DOHH2 (cell line): ENCODE results near the gene GIMAP2.
A peak's percentile ranks its signal among the peaks of the same experiment; 100 is the strongest.

Experiments used
- H3F3A ChIP-seq: fragments of 200-600 bp; sonication (generic), shearing (Covaris generic); 2 replicates; pipeline ENCODE4 v1.6.0; 2016; ENCODE audit warnings: antibody characterized with exemption, mild to moderate bottlenecking; ENCODE audit not compliant: control insufficient read depth, insufficient read depth
- H3K27ac ChIP-seq: fragments of 200-600 bp; sonication (generic); 2 replicates; pipeline ENCODE4 v1.5.1; 2014; ENCODE audit warnings: low read depth, mild to moderate bottlenecking, low read length, moderate library complexity
- H3K27me3 ChIP-seq: fragments of 200-600 bp; sonication (generic); 2 replicates; pipeline ENCODE4 v1.6.1; 2014; ENCODE audit warnings: mild to moderate bottlenecking, low read length, mixed read lengths; ENCODE audit not compliant: control insufficient read depth
- H3K36me3 ChIP-seq: fragments of 200-600 bp; sonication (generic); 2 replicates; pipeline ENCODE4 v1.6.1; 2014; ENCODE audit warnings: mild to moderate bottlenecking, low read length, moderate library complexity, mixed read lengths; ENCODE audit not compliant: control insufficient read depth
- H3K4me1 ChIP-seq: fragments of 200-600 bp; sonication (generic); 2 replicates; pipeline ENCODE4 v1.6.1; 2014; ENCODE audit warnings: mild to moderate bottlenecking, low read length, mixed read lengths; ENCODE audit not compliant: control insufficient read depth
- H3K4me2 ChIP-seq: fragments of 200-600 bp; sonication (generic); 2 replicates; pipeline ENCODE4 v1.6.0; 2014; ENCODE audit warnings: mild to moderate bottlenecking, low read length, moderate library complexity
- H3K4me3 ChIP-seq: fragments of 200-600 bp; sonication (generic); 2 replicates; pipeline ENCODE4 v1.5.1; 2014; ENCODE audit warnings: mild to moderate bottlenecking, low read length, mixed read lengths
- H3K79me2 ChIP-seq: fragments of 200-600 bp; sonication (generic); 2 replicates; pipeline ENCODE4 v1.6.1; 2014; ENCODE audit warnings: mild to moderate bottlenecking, low read length, mixed read lengths; ENCODE audit not compliant: control insufficient read depth
- H3K9me2 ChIP-seq: fragments of 200-600 bp; sonication (generic); replicated peaks from 2 replicates; pipeline ENCODE4 v1.6.1; 2014; ENCODE audit warnings: mild to moderate bottlenecking, low read length, mixed read lengths; ENCODE audit not compliant: control insufficient read depth
- H3K9me3 ChIP-seq: fragments of 200-600 bp; sonication (generic); 2 replicates; pipeline ENCODE4 v1.6.1; 2014; ENCODE audit warnings: antibody characterized with exemption, low read length, mixed read lengths; ENCODE audit not compliant: control insufficient read depth, insufficient read depth
- H4K20me1 ChIP-seq: fragments of 200-600 bp; sonication (generic); 2 replicates; pipeline ENCODE4 v1.6.0; 2014; ENCODE audit warnings: low read depth, mild to moderate bottlenecking, antibody characterized with exemption, low read length, moderate library complexity; ENCODE audit not compliant: control insufficient read depth, insufficient read depth
- CTCF ChIP-seq: fragments of 200-600 bp; sonication (generic); IDR thresholded peaks from one replicate; pipeline ENCODE4 v1.5.1; 2014; ENCODE audit warnings: antibody characterized with exemption, mild to moderate bottlenecking, low read depth, low read length; ENCODE audit not compliant: poor library complexity, severe bottlenecking
- EZH2phosphoT487 ChIP-seq: fragments of 200-600 bp; sonication (generic); IDR thresholded peaks from 2 replicates; pipeline ENCODE4 v1.6.1; 2017; ENCODE audit warnings: borderline replicate concordance, mild to moderate bottlenecking, antibody characterized with exemption, low read length, moderate library complexity, mixed read lengths

Gene GIMAP2

GRCh38 chr7:150685219-150686029 is at the start of gene GIMAP2:
GIMAP2 (plus strand) TSS chr7:150685706; CDS start chr7:150687060, 1,354 bp downstream.
- H3K27me3 ChIP-seq: no peaks in the 10 kb centered on the region
- H3F3A ChIP-seq: no peaks in the 10 kb centered on the region
- TF ChIP-seq CTCF (no peak), EZH2phosphoT487 (no peak)
- peak within 1 kb of the TSS; percentile 47 for H3K4me3 ChIP-seq
- no peaks in the 10 kb centered on the region for H3K9me3 ChIP-seq
- H4K20me1 ChIP-seq: no peaks in the 10 kb centered on the region
- peaks cover 9% of the 10 kb centered on the region for H3K4me1 ChIP-seq
- H3K27ac ChIP-seq: no peak within 1 kb of the TSS
- peak within 1 kb of the TSS; percentile 52 for H3K4me2 ChIP-seq
- no peaks in the 10 kb centered on the region for H3K79me2 ChIP-seq
- H3K36me3 ChIP-seq: no peaks in the 10 kb centered on the region
- H3K9me2 ChIP-seq: no peaks in the 10 kb centered on the region

GRCh38 chr7:150641854-150642253 is 43.7 kb upstream of the GIMAP2 start:
- TF ChIP-seq CTCF (no peak), EZH2phosphoT487 (no peak)

GRCh38 chr7:150642926-150643325 is 42.6 kb upstream of the GIMAP2 start:
- Histone ChIP-seq H3K79me2 (no peaks in the 10 kb centered on the region), H3K4me2 (no peak overlapping the region), H3F3A (no peaks in the 10 kb centered on the region), H3K9me2 (no peaks in the 10 kb centered on the region), H3K27me3 (no peaks in the 10 kb centered on the region), H4K20me1 (no peaks in the 10 kb centered on the region), H3K36me3 (no peaks in the 10 kb centered on the region), H3K4me3 (no peak overlapping the region), H3K9me3 (0 out of 2 replicates have a peak, but pooled peaks cover 3% of the 10 kb centered on the region), H3K4me1 (no peaks in the 10 kb centered on the region), H3K27ac (no peak overlapping the region)
- TF ChIP-seq CTCF (no peak), EZH2phosphoT487 (no peak)

More at GRCh38 chr7:150641854-150642253, 43.7 kb upstream of the GIMAP2 start:
- no peak overlapping the region for H3K4me3 ChIP-seq
- H3F3A ChIP-seq: no peaks in the 10 kb centered on the region
- H4K20me1 ChIP-seq: no peaks in the 10 kb centered on the region
- H3K27me3 ChIP-seq: no peaks in the 10 kb centered on the region
- H3K36me3 ChIP-seq: no peaks in the 10 kb centered on the region
- no peaks in the 10 kb centered on the region for H3K79me2 ChIP-seq
- no peak overlapping the region for H3K4me2 ChIP-seq
- H3K27ac ChIP-seq: no peak overlapping the region
- no peaks in the 10 kb centered on the region for H3K9me2 ChIP-seq
- no peaks in the 10 kb centered on the region for H3K4me1 ChIP-seq
- H3K9me3 ChIP-seq: 0 out of 2 replicates have a peak, but pooled peaks cover 3% of the 10 kb centered on the region
